Peyer's patch (tissue), 4 donors: ENCODE results near the gene PKD2L1.

ENCODE experiments used
- CTCF ChIP-seq, 6 experiments: fragments of 450-650 bp in 4 of 6; fragments of 200-600 bp in 2 of 6; sonication (generic) in 1 of 6; IDR thresholded peaks; one replicate each; pipeline ENCODE4 v1.5.1; 2017 to 2019; ENCODE audit warnings: antibody characterized with exemption in 6 of 6, mild to moderate bottlenecking in 3 of 6, moderate library complexity in 1 of 6
- POLR2A ChIP-seq, 2 donors: fragments of 450-650 bp; IDR thresholded peaks; one replicate each; pipeline ENCODE4 v1.5.1; 2017; ENCODE audit warnings: antibody characterized with exemption in 2 of 2, mild to moderate bottlenecking in 2 of 2, moderate library complexity in 2 of 2

- no peak for TF ChIP-seq CTCF (IDR thresholded peaks at IDR 0.05)
- no peak for TF ChIP-seq POLR2A (IDR thresholded peaks at IDR 0.05)
Observed at GRCh38 chr10:100349087-100349486, 19.1 kb upstream of the PKD2L1 start.
